ENCODE measurements around the gene ZNF292.
"Not testable (repeated sequence)": the region's sequence is repeated elsewhere in the genome, so short reads cannot be mapped to it uniquely, and the experiment has no call there.

The ZNF292 gene

DNA sequence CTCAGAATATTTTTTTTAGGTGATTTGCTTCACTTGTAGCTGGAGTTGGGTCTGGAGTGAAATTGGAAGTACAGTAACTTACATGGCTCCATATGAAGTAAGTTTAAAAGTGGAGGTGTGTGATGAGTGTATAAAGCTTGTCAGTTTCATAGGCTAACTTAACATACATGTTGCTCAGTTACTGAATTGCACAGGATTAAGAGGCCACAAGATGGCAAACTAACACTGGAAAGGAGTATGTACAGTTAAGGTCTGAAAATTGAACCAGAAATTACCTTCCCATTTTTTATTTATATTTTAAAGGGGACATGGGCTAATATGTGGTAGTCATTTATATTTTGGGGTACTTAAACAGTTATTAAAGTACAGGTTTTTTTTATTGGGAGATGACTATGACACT, 121.8 kb downstream of the ZNF292 start:
- DNase-seq (ENCODE audit: low read depth): no peak

DNA sequence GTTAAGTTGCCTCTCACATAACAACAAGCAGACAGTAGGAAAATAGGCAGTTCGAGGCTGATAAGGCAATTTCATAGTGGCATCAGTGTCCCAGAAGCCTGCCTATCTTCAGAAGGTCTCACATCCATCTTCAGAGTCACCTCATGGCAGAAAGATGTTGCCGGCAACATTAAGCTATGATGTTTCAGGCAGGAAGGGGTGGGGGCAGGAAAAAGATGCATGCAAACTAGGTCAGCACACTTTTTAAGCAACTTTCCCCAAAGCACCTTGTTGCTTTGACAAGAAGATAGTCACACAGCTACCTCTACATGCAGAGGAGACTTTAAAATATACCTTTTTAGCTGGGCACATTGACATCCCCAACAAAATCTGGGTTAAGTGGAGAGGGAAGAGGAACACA, 123.8 kb downstream of the ZNF292 start:
- DNase-seq (ENCODE audit: low read depth): no peak

DNA sequence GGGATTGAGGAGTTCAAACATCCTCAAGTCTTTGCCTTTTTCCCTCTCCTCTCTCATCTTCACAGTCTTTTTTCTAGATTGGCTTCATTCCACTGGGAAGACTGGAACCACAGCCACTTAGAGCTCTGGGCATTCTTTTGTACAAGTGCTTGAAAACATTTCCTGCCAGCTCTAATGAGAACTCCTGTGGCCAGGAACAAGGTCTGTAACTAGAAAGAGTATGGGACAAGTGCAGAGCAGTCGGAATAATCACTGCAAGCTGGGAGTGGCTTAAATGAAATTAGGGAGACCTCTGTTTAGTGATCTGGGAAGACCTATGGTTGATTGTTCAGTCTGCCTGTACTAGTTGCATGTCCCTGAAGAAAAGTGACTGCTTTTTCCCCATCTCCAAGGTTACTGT, 126.1 kb downstream of the ZNF292 start:
- no peak for DNase-seq (ENCODE audit: low read depth)

DNA sequence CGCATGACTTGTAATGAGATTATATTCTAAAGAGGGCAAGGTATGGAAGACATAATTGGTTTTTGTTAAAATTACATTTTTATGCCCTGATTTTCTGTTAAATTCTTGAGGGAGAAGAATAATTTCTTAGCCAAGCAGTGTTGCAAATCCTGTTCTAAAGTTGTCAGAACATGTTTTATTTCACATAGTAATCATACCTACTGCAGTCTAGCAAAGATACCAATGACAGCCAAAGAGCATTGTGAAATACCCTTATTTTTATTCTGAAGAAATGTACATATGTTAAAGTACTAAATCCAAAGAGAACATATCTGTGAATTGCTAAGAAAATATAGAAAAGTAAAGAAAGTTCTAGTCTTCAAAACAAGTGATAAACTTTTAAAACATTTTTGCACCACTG, 127.4 kb downstream of the ZNF292 start:
- no peak for DNase-seq (ENCODE audit: low read depth)

DNA sequence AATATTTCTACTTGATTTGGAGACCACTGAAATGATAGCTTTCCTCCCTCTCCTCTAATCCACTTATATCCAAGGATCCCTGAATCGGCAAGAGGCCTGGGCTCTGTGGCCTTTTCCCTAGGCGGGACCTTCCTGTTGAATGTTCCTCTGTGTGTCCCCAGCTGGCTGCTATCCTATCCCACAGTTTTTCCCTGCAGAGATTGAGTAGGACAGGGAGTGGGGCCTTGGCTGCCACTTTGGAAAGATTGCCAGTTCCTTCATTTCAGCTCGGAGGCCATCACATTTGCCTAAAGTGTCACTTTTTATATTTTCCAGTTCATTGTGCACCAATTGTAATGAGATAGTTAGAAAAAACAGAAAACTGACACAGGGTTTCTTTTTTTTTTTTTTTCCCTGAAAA, 128.1 kb downstream of the ZNF292 start:
- DNase-seq (ENCODE audit: low read depth): no peak

DNA sequence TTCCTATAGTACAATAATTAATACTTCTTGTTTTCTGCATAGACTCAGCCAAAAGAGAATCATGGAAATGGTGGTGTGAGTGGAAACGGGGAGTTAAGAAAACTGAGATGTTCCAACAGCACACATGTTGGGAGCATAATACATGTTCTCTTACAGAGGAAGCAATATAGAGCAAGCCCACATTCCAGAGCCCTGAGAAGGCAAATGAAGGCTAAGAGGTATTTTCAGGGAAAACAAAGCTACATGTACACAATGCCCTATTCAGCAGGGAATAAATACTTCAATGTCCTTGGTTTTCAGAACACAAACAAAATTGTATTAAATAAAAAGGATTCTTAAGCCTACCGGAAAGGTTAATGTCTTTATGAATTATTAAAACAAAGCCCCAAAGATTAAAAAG, 131.9 kb downstream of the ZNF292 start:
- no peak for DNase-seq (ENCODE audit: low read depth)

DNA sequence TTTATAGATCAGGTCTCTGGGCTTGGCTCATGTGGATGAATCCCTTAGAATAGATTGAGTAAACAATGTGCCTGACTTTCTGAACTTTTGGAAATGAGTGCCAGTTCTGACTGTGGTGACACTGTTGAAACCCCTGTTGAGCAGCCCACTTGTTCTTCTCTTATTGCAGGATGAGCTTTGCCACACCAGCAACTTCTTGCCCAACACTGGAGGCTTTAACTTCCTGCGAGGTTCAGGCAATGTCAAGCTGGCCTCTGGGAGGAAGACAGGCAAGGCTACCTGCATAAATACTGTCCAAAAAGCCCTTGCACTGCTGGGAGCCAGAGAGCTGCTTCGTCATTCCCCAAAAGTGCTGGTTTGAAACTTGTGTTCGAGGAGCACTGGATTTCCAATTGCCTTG, 134.2 kb downstream of the ZNF292 start:
- no peak for DNase-seq (ENCODE audit: low read depth)

DNA sequence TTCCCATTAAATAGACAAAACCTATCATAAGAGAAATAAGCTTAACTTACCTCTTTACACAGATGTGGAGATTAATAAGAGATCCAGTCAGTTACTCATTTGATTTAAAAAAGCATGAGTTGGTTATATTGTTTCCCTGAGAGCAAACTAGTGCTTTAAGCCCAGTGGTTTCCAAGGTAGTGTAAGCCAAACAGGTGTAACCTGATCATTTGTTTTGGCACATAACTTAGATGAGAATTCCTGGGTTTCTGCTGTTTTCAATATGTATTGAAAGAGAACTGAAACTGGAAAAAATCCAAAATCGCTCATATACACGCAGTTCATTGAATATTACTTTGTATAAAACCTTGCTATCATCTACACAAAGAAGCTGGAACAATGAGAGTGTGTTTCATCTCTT, 136.5 kb downstream of the ZNF292 start:
- no peak for DNase-seq (ENCODE audit: low read depth)

DNA sequence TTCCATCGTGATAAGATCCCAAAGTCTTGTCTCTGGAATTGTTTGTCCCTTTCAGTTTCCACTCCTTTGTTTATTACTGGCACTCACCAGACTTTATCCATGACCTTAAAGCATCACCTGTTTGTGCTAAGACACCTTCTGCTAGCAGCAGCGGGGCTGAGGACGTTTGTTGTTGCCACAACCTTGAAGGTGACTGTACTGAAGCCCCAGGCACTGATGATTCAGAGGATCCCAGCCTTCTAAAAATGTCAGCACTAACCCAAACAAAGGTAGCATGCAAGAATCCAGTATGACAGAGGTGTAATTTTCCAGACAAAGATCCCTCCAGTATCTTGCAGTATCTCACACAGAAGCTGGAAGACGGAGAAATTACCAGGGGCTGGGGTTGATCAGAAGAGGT, 138.2 kb downstream of the ZNF292 start:
- no peak for DNase-seq (ENCODE audit: low read depth)

DNA sequence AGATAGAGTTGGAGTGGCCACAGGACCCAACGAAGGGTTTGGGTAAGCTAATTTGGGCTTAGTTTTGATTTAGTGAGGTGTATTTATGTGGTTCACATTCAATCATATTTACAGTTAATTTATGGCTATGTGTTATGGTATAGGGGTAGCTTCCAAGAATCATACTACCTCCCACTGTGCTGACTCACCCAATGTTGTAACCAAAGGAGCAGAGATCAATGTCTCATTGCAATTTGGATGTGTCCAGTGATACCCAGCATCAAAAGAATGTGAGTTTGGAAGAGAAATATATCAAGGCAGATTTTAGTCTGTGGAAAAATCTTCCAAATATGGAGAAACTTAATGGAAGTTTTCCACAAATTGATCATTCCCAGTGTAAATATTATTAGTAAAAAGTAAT, 141.8 kb downstream of the ZNF292 start:
- DNase-seq (ENCODE audit: low read depth): no peak

DNA sequence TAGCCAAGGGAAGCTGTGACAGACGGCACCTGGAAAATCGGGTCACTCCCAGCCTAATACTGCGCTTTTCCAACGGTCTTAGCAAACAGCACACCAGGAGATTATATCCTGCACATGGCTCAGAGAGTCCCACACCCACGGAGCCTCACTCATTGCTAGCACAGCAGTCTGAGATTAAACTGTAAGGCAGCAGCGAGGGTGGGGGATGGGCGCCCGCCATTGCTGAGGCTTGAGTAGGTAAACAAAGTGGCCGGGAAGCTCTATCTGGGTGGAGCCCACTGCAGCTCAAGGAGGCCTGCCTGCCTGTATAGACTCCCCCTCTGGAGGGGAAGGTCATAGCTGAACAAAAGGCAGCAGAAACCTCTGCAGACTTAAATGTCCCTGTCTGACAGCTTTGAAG, 145.9 kb downstream of the ZNF292 start:
- DNase-seq (ENCODE audit: low read depth): not testable (repeated sequence)

DNA sequence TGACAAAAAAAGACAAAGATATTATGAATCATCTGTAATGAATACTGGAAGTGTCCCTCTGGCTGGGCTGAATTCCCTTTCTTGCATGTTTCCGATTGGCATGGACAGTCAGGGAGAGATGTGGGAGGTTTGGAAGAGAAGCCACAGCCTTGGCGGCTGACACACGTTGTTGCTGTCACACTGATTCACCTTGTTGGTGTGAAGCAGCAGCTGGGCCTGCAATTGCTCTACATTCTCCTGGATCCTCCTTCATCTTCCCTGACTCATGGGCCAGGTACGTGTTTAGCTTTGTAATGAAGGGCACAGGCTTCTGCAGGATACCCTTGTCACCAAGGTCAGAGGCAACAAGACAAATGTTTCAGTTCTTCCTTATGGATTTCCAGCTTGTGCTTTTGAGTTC, 153.6 kb downstream of the ZNF292 start:
- DNase-seq (ENCODE audit: low read depth): no peak

DNA sequence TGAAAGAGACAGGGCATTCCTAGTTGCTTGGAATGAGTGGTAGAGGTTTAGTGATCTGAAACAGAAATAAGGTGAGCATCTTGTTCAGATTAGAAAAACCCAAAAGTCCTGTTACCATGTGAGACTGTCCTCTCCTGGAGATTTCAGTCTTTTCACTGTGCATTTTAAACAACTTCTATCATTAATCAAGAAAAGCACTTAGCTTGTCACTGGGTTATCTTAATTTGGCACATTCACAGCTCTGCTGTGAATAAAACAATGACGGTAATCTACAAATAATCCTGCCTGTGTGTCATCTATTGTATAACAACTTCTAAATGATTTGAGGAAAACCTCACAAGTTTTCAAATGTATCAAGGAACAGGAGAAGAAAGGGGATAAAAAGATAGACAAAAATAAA, 157.5 kb downstream of the ZNF292 start:
- DNase-seq (ENCODE audit: low read depth): no peak

Measured in non-pigmented ciliary epithelial cell (primary cell).